Measurements from ENCODE around the gene LRRC47.

The LRRC47 gene

GRCh38 chr1:3747522-3747848 lies 48.8 kb downstream of the LRRC47 start:
- DNase-seq (ENCODE audit: low read depth in 2 of 2), result no peak

GRCh38 chr1:3746830-3747521 lies 49.3 kb downstream of the LRRC47 start:
- DNase-seq (ENCODE audit: low read depth in 2 of 2), result peak; percentile 77 to 93

GRCh38 chr1:3746389-3746829 lies 49.9 kb downstream of the LRRC47 start:
- no peak for DNase-seq (ENCODE audit: low read depth in 2 of 2)

- no peak for DNase-seq (ENCODE audit: low read depth in 2 of 2)
Observed at GRCh38 chr1:3745590-3746381, 50.5 kb downstream of the LRRC47 start.

- no peak for DNase-seq (ENCODE audit: low read depth in 2 of 2)
Observed at GRCh38 chr1:3745071-3745470, 51.2 kb downstream of the LRRC47 start.

GRCh38 chr1:3744646-3745045 lies 51.7 kb downstream of the LRRC47 start:
- no peak for DNase-seq (ENCODE audit: low read depth in 2 of 2)

GRCh38 chr1:3743826-3744225 lies 52.5 kb downstream of the LRRC47 start:
- no peak for DNase-seq (ENCODE audit: low read depth in 2 of 2)

GRCh38 chr1:3743421-3743820 lies 52.9 kb downstream of the LRRC47 start:
- no peak for DNase-seq (ENCODE audit: low read depth in 2 of 2)

- no peak for DNase-seq (ENCODE audit: low read depth in 2 of 2)
Observed at GRCh38 chr1:3742439-3743298, 53.6 kb downstream of the LRRC47 start.

GRCh38 chr1:3741566-3742438 lies 54.5 kb downstream of the LRRC47 start:
- DNase-seq (ENCODE audit: low read depth in 2 of 2), result no peak

- no peak for DNase-seq (ENCODE audit: low read depth in 2 of 2)
Observed at GRCh38 chr1:3740752-3741151, 55.5 kb downstream of the LRRC47 start.

GRCh38 chr1:3740042-3740441 lies 56.3 kb downstream of the LRRC47 start:
- DNase-seq (ENCODE audit: low read depth in 2 of 2), result no peak

GRCh38 chr1:3738943-3739342 lies 57.4 kb downstream of the LRRC47 start:
- DNase-seq (ENCODE audit: low read depth in 2 of 2), result no peak

- DNase-seq (ENCODE audit: low read depth in 2 of 2), result no peak
Observed at GRCh38 chr1:3736708-3737107, 59.6 kb downstream of the LRRC47 start.

- no peak for DNase-seq (ENCODE audit: low read depth in 2 of 2)
Observed at GRCh38 chr1:3736131-3736561, 60.2 kb downstream of the LRRC47 start.

- DNase-seq (ENCODE audit: low read depth in 2 of 2), result no peak
Observed at GRCh38 chr1:3735688-3736087, 60.6 kb downstream of the LRRC47 start.

- DNase-seq (ENCODE audit: low read depth in 2 of 2), result no peak
Observed at GRCh38 chr1:3735027-3735681, 61.1 kb downstream of the LRRC47 start.

GRCh38 chr1:3734602-3735001 lies 61.7 kb downstream of the LRRC47 start:
- DNase-seq (ENCODE audit: low read depth in 2 of 2), result no peak

GRCh38 chr1:3733883-3734589 lies 62.3 kb downstream of the LRRC47 start:
- DNase-seq (ENCODE audit: low read depth in 2 of 2), result no peak

Measured in stimulated activated CD4-positive, alpha-beta T cell treated with anti-CD3 and anti-CD28 coated beads, Interleukin-12 subunit alpha, Interleukin-12 subunit beta, amount 100 ng/mL, for 24 hours (primary cell).